ENCODE measurements around the gene RRAD.
"Not testable (repeated sequence)": the region's sequence is repeated elsewhere in the genome, so short reads cannot be mapped to it uniquely, and the experiment has no call there.

RRAD gene

GRCh38 chr16:66950437-66950836, 25.1 kb upstream of the RRAD start:
- DNase-seq, result no peak

- DNase-seq, result no peak
Measured at GRCh38 chr16:66949472-66949871, 24.1 kb upstream of the RRAD start.

- no peak for DNase-seq
Measured at GRCh38 chr16:66948837-66949225, 23.5 kb upstream of the RRAD start.

- DNase-seq, result no peak
Measured at GRCh38 chr16:66948134-66948836, 22.9 kb upstream of the RRAD start.

GRCh38 chr16:66947302-66948065, 22.1 kb upstream of the RRAD start:
- peak; percentile 29 to 72 (median 65) for DNase-seq

- no peak for DNase-seq
Measured at GRCh38 chr16:66946974-66947301, 21.6 kb upstream of the RRAD start.

GRCh38 chr16:66946541-66946940, 21.2 kb upstream of the RRAD start:
- DNase-seq, result no peak

GRCh38 chr16:66945939-66946338, 20.6 kb upstream of the RRAD start:
- DNase-seq, result no peak

- DNase-seq, result not testable (repeated sequence)
Measured at GRCh38 chr16:66944971-66945370, 19.6 kb upstream of the RRAD start.

- no peak for DNase-seq
Measured at GRCh38 chr16:66944054-66944441, 18.7 kb upstream of the RRAD start.

- DNase-seq, result no peak
Measured at GRCh38 chr16:66943426-66944053, 18.2 kb upstream of the RRAD start.

GRCh38 chr16:66942981-66943380, 17.6 kb upstream of the RRAD start:
- DNase-seq, result no peak

GRCh38 chr16:66940236-66940635, 14.9 kb upstream of the RRAD start:
- DNase-seq, result no peak

- no peak for DNase-seq
Measured at GRCh38 chr16:66939366-66939765, 14.0 kb upstream of the RRAD start.

- DNase-seq, result no peak
Measured at GRCh38 chr16:66937725-66938337, 12.5 kb upstream of the RRAD start.

GRCh38 chr16:66936889-66937554, 11.7 kb upstream of the RRAD start:
- no peak for DNase-seq

- no peak for DNase-seq
Measured at GRCh38 chr16:66936462-66936861, 11.1 kb upstream of the RRAD start.

- no peak for DNase-seq
Measured at GRCh38 chr16:66935314-66936011, 10.1 kb upstream of the RRAD start, which contains the start of gene CES2. Gene CES2, plus strand, starts transcription at chr16:66935516. Its CDS starts 120 bp downstream, at chr16:66935636.

- DNase-seq, result not testable (repeated sequence)
Measured at GRCh38 chr16:66934839-66935313, 9.5 kb upstream of the RRAD start.

- DNase-seq, result peak; percentile 62 to 86 (median 75)
Measured at GRCh38 chr16:66934138-66934838, 9.0 kb upstream of the RRAD start, which contains the start of gene CIAO2B. Gene CIAO2B, minus strand, starts transcription at chr16:66934402. Its CDS starts 38 bp downstream, at chr16:66934364.

- peak in 1 of 4 experiments; percentile 44 for DNase-seq
Measured at GRCh38 chr16:66933776-66934137, 8.4 kb upstream of the RRAD start.
